Kidney (tissue), 14 donors: ENCODE measurements around the gene STK11IP. TPM values are rescaled to one million over a fixed set of nuclear protein-coding genes. Genes with fewer than 3 reads are reported as not detected.

Experiments used
- DNase-seq, 5 donors: peaks; one replicate each; pipeline ENCODE4 v3.0.0-alpha.2; 2013 to 2020
- FAIRE-seq: peaks from 2 replicates; lab custom pipeline; 2012; peaks lifted over from hg19 to GRCh38; lab: Jason Lieb, UNC
- H3K27ac ChIP-seq, 2 donors: one replicate each; pipeline ENCODE4 v1.7.0; 2013; ENCODE audit warnings: low read depth in 2 of 2, low read length in 2 of 2, inconsistent platforms in 1 of 2
- H3K27me3 ChIP-seq: one replicate; pipeline ENCODE4 v1.7.1; 2013; ENCODE audit warnings: low read length, inconsistent platforms; ENCODE audit not compliant: control insufficient read depth, insufficient read depth
- H3K36me3 ChIP-seq, 3 donors: one replicate each; pipeline versions ENCODE4 v1.7.0 to v1.7.1; 2013; ENCODE audit warnings: low read length in 3 of 3, control low read depth in 1 of 3, inconsistent platforms in 1 of 3; ENCODE audit not compliant: insufficient read depth in 3 of 3, control insufficient read depth in 2 of 3
- H3K4me1 ChIP-seq, 3 donors: one replicate each; pipeline versions ENCODE4 v1.7.0 to v1.7.1; 2013; ENCODE audit warnings: low read length in 3 of 3, inconsistent platforms in 1 of 3, low read depth in 1 of 3; ENCODE audit not compliant: control insufficient read depth in 2 of 3, insufficient read depth in 2 of 3
- H3K4me3 ChIP-seq, 3 donors: one replicate each; pipeline versions ENCODE4 v1.7.0 to v1.8.1; 2013; ENCODE audit warnings: low read length in 3 of 3, control low read depth in 1 of 3, inconsistent platforms in 1 of 3
- H3K9ac ChIP-seq, 3 donors: one replicate each; pipeline versions ENCODE4 v1.7.0 to v1.7.1; 2013; ENCODE audit warnings: low read length in 3 of 3, control low read depth in 1 of 3, inconsistent platforms in 1 of 3
- H3K9me3 ChIP-seq, 3 donors: one replicate each; pipeline versions ENCODE4 v1.7.0 to v1.7.1; 2013; ENCODE audit warnings: low read length in 3 of 3, control low read depth in 1 of 3, inconsistent platforms in 1 of 3; ENCODE audit not compliant: control insufficient read depth in 2 of 3, insufficient read depth in 1 of 3
- CTCF ChIP-seq: IDR thresholded peaks from 3 replicates; pipeline ENCODE4 v1.5.1; 2012; ENCODE audit warnings: mild to moderate bottlenecking, moderate library complexity, borderline replicate concordance; ENCODE audit not compliant: insufficient read depth; ENCODE audit errors: extremely low read depth
- intact Hi-C: fragments of 100-400 bp; cut with DNase I; formaldehyde crosslinking; loops from one replicate; pipeline ENCODE4 v1.11.1; 2022
- polyA plus RNA-seq: library from polyadenylated mRNA; stranded (reverse); fragments of 350-450 nt; fragmentation: Illumina TruSeq; extraction: RNeasy Lipid Tissue Mini Kit (QIAGEN cat#74804); gene quantifications from one replicate; pipeline ENCODE4 v1.2.3, GENCODE V29; 2014; ENCODE audit warnings: low read depth, low replicate concordance; ENCODE audit not compliant: insufficient read depth
- total RNA-seq: library from RNA; stranded (reverse); fragmentation: NEBNext Ultra II Directional; extraction: Animal tissue kit (Norgen Biotek cat#: 25700); gene quantifications from one replicate; pipeline ENCODE4 v1.2.1, GENCODE V29; 2021
- donor health status: control.
- donor health status: control.
- donor health status: control.
- donor health status: control.
- donor health status: control.
- donor health status: DM: yes; HTN: yes; CAD: no.
- donor health status: Normal renal cell carcinoma (clear cell type).

The STK11IP gene
- total and polyA plus RNA-seq, 2 donors from 2014 or later = 12.5 to 33.7 TPM

- intact Hi-C loops = no loop called here
- Histone ChIP-seq H3K4me1 (no peaks in the 10 kb centered on the region), H3K36me3 (no peaks in the 10 kb centered on the region), H3K4me3 (no peak overlapping the region), H3K9ac (no peak overlapping the region), H3K27ac (no peak overlapping the region), H3K27me3 (no peaks in the 10 kb centered on the region), H3K9me3 (no peaks in the 10 kb centered on the region)
- DNase-seq (peak in 1 of 5 donors; percentile 44), FAIRE-seq (no peak)
- TF ChIP-seq CTCF = no peak
These were observed 16.3 kb upstream of the STK11IP start for GRCh38 chr2:219581346-219581745.

GRCh38 chr2:219591091-219591490 lies 6.6 kb upstream of the STK11IP start:
- intact Hi-C loops = no loop called here
- DNase-seq (no peak), FAIRE-seq (no peak)
- Histone ChIP-seq H3K27me3 (no peaks in the 10 kb centered on the region), H3K4me1 (peaks cover 2 to 5% (median 4%) of the 10 kb centered on the region in 3 donors), H3K36me3 (no peaks in the 10 kb centered on the region), H3K27ac (no peak overlapping the region), H3K9ac (no peak overlapping the region), H3K4me3 (no peak overlapping the region), H3K9me3 (no peaks in the 10 kb centered on the region)
- TF ChIP-seq CTCF = no peak

- Histone ChIP-seq H3K27me3 (no peaks in the 10 kb centered on the region), H3K4me1 (peaks cover 4 to 13% (median 4%) of the 10 kb centered on the region in 3 donors), H3K9ac (no peak overlapping the region), H3K36me3 (no peaks in the 10 kb centered on the region), H3K27ac (no peak overlapping the region), H3K9me3 (no peaks in the 10 kb centered on the region), H3K4me3 (no peak overlapping the region)
- no peak for TF ChIP-seq CTCF
- DNase-seq = peak in 3 of 5 donors; percentile 48 to 71 (median 70)
- intact Hi-C loops = no loop called here
- no peak for FAIRE-seq
These were observed 4.9 kb upstream of the STK11IP start for GRCh38 chr2:219592736-219593135.

- H3K27ac ChIP-seq = no peak overlapping the region
- no peaks in the 10 kb centered on the region for H3K36me3 ChIP-seq
- DNase-seq (no peak), FAIRE-seq (no peak)
- no peak for TF ChIP-seq CTCF
- H3K9me3 ChIP-seq = no peaks in the 10 kb centered on the region
- H3K9ac ChIP-seq = no peak overlapping the region
- H3K4me1 ChIP-seq = peaks cover 5 to 13% (median 5%) of the 10 kb centered on the region in 3 donors
- intact Hi-C loops = no loop called here
- H3K4me3 ChIP-seq = no peak overlapping the region
- H3K27me3 ChIP-seq = no peaks in the 10 kb centered on the region
These were observed 4.5 kb upstream of the STK11IP start for GRCh38 chr2:219593154-219593553.
